ENCODE results near the gene PTH2R. TPM values are rescaled to one million over a fixed set of nuclear protein-coding genes. Genes with fewer than 3 reads are reported as not detected.
"Not testable (repeated sequence)": the region's sequence is repeated elsewhere in the genome, so short reads cannot be mapped to it uniquely, and the experiment has no call there.

The PTH2R gene
- polyA plus RNA-seq, 3 donors from 2014 or later: 0.07 TPM; not detected in 2

DNA sequence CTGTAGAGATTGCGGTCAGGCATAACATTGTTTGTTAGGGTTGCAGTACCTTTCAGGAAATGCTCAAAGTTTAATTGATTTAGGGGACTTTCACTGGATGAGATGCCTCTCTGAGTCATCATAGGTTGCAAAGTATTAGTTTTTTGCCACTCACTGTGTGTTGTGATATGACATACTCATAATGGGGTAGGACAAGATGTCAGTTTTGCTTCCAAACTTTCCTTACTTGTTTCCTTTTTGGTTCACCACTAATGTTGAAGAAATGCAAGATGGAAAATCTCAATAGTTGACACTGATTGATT is 35.0 kb upstream of the PTH2R start:
- H3K4me3 Mint-ChIP-seq: no peak overlapping the region
- no peaks in the 10 kb centered on the region for H3K27me3 Mint-ChIP-seq (ENCODE audit: low read depth in 3 of 3)
- no peaks in the 10 kb centered on the region for H3K9me3 Mint-ChIP-seq
- H3K27ac Mint-ChIP-seq: no peak overlapping the region
- DNase-seq: no peak
- H3K36me3 Mint-ChIP-seq: no peaks in the 10 kb centered on the region
- no peaks in the 10 kb centered on the region for H3K4me1 Mint-ChIP-seq

DNA sequence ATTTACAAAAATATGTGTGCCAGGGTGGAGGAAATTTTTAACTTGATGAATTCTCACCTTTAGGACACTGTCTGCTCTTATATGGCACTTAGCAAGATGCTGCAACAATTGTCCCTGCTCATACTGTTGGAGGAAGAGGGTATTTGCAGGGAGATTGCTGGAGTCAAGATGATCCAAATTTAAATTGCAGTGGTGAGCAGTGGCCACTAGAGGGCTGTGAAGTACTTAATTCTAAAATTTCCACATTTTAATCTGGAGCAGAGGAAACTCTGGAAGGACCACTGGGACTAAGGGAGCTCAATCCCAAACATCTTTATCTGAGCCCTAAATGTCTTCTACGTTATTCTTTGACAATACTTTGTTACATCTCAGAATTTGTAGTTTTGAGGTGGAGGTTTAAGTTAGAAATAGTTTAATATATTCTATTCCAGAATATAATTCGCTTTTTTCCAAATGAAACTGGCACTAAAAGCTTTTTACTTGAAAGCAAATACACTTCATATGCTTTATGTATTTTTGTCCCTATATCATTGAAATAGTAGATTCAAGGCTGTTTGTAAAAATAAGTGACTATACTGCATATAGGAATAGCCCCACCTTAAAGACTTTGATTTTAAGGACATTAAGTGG is 33.0 kb upstream of the PTH2R start:
- H3K4me1 Mint-ChIP-seq: no peaks in the 10 kb centered on the region
- no peaks in the 10 kb centered on the region for H3K36me3 Mint-ChIP-seq

DNA sequence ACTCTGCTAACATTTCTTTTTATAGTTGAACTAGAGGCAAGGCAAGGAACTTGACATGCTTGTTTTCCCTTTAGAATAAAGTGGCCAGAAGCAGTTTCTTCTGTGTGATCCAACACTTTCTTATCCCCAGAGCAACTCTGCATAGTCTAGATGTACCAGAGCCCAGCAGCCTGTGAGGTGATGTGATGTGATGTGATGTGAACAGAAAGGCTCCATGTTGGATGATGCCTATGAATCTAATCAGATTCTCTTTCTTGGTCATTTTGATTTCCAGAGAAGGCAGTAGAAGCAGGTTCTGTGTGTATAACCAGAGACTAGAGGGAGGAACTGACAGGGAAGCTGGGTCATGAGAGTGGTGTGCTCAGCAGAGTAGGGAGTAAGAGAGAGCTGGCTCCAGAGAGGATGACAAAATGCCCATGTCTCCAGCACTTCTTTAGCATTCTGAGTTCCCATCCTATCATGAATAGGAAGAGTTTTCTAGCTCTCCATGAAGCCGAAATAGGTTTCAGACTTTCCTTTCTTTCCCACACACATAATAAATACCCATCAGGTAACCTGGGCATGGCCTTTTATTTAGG is 31.0 kb upstream of the PTH2R start:
- H3K27me3 Mint-ChIP-seq (ENCODE audit: low read depth in 3 of 3): peaks cover 0 to 2% (median 0%) of the 10 kb centered on the region in 3 donors
- no peak overlapping the region for H3K4me3 Mint-ChIP-seq
- no peaks in the 10 kb centered on the region for H3K36me3 Mint-ChIP-seq
- no peak overlapping the region for H3K27ac Mint-ChIP-seq
- H3K9me3 Mint-ChIP-seq: no peaks in the 10 kb centered on the region
- H3K4me1 Mint-ChIP-seq: no peaks in the 10 kb centered on the region
- no peak for DNase-seq

More for the DNA sequence above, 33.0 kb upstream of the PTH2R start:
- peak in 1 of 3 donors; percentile 2 for DNase-seq
- H3K27ac Mint-ChIP-seq: no peak overlapping the region
- no peaks in the 10 kb centered on the region for H3K9me3 Mint-ChIP-seq
- H3K4me3 Mint-ChIP-seq: no peak overlapping the region
- no peaks in the 10 kb centered on the region for H3K27me3 Mint-ChIP-seq (ENCODE audit: low read depth in 3 of 3)

DNA sequence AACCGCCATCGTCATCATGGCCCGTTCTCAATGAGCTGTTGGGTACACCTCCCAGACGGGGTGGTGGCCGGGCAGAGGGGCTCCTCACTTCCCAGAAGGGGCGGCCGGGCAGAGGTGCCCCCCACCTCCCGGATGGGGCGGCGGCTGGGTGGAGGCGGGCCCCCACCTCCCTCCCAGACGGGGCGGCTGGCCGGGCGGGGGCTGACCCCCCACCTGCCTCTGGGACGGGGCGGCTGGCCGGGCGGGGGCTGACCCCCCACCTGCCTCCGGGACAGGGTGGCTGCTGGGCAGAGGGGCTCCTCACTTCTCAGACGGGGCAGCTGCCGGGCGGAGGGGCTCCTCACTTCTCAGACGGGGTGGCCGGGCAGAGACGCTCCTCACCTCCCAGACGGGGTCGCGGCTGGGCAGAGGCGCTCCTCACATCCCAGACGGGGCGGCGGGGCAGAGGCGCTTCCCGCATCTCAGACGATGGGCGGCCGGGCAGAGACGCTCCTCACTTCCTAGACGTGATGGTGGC is 29.2 kb upstream of the PTH2R start:
- H3K9me3 Mint-ChIP-seq; H3K4me3 Mint-ChIP-seq; DNase-seq; H3K27me3 Mint-ChIP-seq (ENCODE audit: low read depth in 3 of 3); H3K27ac Mint-ChIP-seq; H3K36me3 Mint-ChIP-seq; H3K4me1 Mint-ChIP-seq: not testable (repeated sequence)

DNA sequence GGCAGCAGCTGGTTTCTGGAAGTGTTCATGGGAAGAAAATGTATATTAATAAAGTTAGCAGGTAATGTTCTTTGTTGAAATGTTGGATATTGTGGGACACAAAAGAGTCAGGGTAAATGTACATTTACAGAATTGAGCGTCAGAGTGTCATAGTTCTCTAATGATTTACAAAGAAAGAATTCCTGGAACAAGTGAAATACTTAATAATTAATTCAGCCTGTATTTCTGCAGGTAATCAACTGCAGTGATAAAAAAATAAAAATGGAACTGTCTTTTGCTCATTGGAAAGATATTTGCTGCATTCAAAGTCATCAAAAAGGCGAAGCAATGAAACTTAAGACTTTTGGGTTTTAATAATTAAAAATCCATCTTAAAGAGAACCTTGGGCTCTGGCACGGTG is 27.4 kb upstream of the PTH2R start:
- DNase-seq: no peak
- peaks cover 0 to 8% (median 0%) of the 10 kb centered on the region in 3 donors for H3K27me3 Mint-ChIP-seq (ENCODE audit: low read depth in 3 of 3)
- H3K36me3 Mint-ChIP-seq: no peaks in the 10 kb centered on the region
- no peaks in the 10 kb centered on the region for H3K9me3 Mint-ChIP-seq
- H3K27ac Mint-ChIP-seq: no peak overlapping the region
- no peaks in the 10 kb centered on the region for H3K4me1 Mint-ChIP-seq
- H3K4me3 Mint-ChIP-seq: no peak overlapping the region

DNA sequence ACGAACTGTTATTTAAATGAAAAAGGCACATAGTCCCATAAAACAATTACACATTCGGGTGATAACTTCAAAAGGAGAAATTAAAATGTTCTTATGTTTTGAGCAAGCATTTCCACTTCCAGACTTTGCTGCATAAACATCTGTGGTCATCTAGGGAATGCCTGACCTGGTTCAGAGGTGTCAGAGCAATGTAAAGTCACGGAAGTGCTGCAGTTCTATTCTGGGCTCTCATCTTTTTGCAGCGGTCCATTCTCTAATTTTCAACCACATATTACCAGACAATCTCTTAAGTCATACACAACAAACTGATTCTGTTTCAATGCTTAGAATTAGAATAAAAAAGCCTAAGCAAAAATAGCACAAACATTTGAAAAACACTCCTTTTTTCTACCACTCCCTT is 22.0 kb upstream of the PTH2R start:
- DNase-seq: no peak
- no peak overlapping the region for H3K27ac Mint-ChIP-seq
- H3K4me3 Mint-ChIP-seq: no peak overlapping the region
- H3K4me1 Mint-ChIP-seq: no peaks in the 10 kb centered on the region
- no peaks in the 10 kb centered on the region for H3K9me3 Mint-ChIP-seq
- no peaks in the 10 kb centered on the region for H3K36me3 Mint-ChIP-seq
- H3K27me3 Mint-ChIP-seq (ENCODE audit: low read depth in 3 of 3): peaks cover 0 to 11% (median 0%) of the 10 kb centered on the region in 3 donors

DNA sequence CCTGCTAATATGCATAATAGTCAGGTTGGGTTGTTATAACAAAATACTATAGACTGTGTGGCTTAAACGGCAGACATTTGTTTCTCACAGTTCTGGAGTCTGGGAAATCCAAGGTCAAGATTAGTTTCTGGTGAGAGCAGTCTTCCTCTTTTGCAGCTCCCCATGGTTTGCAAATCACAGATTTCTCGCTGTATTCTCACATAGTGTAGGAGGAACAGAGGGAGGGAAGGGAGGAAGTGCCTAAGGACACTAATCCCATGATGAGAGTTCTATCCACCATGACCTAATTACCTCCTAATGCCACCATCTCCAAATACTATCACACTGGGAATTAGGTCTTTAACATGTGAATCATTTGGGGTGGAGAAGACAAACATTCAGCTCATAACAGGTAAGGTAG is 20.1 kb upstream of the PTH2R start:
- H3K4me3 Mint-ChIP-seq: no peak overlapping the region
- no peak overlapping the region for H3K27ac Mint-ChIP-seq
- no peaks in the 10 kb centered on the region for H3K36me3 Mint-ChIP-seq
- H3K27me3 Mint-ChIP-seq (ENCODE audit: low read depth in 3 of 3): peaks cover 0 to 11% (median 0%) of the 10 kb centered on the region in 3 donors
- H3K9me3 Mint-ChIP-seq: no peaks in the 10 kb centered on the region
- DNase-seq: no peak
- H3K4me1 Mint-ChIP-seq: no peaks in the 10 kb centered on the region

DNA sequence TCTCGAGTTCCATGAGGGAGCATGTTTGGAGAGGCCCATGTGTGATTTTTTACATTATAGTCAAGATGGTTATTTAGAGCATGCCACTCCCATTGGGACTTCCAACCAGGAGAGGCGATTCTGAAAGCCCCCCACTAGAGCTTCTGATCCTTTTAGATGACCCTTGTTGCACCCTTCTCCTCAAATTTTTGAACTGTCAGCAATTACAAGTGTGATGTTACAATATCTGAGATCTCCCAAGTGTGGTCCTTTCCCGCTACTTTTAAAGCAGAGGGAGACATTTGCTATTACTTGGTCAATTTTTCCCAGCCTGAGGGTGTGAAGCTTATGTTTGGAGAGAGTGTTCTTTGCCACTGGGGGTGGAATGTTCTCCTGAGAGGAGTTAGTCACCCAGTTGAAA is 16.7 kb upstream of the PTH2R start:
- H3K4me3 Mint-ChIP-seq: no peak overlapping the region

DNA sequence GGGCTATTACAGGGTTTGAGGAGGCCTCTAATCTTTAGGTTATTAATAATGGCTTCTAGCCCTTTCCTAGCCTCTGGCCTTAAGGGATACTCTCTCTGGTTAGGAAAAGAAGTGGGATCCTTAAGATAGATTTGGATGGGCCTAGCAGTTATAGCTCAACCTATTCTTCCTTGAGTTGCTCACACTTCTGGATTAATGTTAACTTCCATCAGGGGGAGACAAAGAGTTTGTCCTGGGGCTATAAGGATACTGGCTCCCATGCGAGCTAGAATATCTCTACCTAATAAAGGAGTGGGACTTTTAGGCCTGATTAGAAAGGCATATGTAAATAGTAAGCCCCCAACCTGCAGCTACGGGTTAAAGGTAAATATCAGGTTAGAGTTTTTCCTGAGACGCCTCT is 14.3 kb upstream of the PTH2R start:
- peaks cover 0 to 3% of the 10 kb centered on the region in 2 donors for H3K4me1 Mint-ChIP-seq
- H3K27ac Mint-ChIP-seq: no peak overlapping the region
- H3K4me3 Mint-ChIP-seq: no peak overlapping the region
- H3K27me3 Mint-ChIP-seq (ENCODE audit: low read depth in 3 of 3): peaks cover 0 to 6% (median 2%) of the 10 kb centered on the region in 3 donors
- H3K9me3 Mint-ChIP-seq: peaks cover 7 to 25% (median 18%) of the 10 kb centered on the region in 6 donors
- DNase-seq: no peak
- H3K36me3 Mint-ChIP-seq: peaks cover 0 to 3% (median 0%) of the 10 kb centered on the region in 3 donors

More for the DNA sequence above, 16.7 kb upstream of the PTH2R start:
- Mint-ChIP-seq H3K4me1 (no peaks in the 10 kb centered on the region), H3K27ac (no peak overlapping the region), H3K9me3 (peaks cover 5 to 18% (median 12%) of the 10 kb centered on the region in 6 donors), H3K27me3 (ENCODE audit: low read depth in 3 of 3) (peaks cover 0 to 5% (median 0%) of the 10 kb centered on the region in 3 donors), H3K36me3 (no peaks in the 10 kb centered on the region)
- no peak for DNase-seq

DNA sequence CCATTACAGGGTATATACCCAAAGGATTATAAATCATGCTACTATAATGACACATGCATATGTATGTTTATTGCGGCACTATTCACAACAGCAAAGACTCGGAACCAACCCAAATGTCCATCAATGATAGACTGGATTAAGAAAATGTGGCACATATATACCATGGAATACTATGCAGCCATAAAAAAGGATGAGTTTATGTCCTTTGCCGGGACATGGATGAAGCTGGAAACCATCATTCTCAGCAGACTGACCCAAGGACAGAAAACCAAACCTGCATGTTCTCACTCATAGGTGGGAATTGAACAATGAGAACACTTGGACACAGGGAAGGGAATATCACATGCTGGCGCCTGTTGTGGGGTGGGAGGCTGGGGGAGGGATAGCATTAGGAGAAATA is 9.8 kb upstream of the PTH2R start:
- not testable (repeated sequence) for H3K36me3 Mint-ChIP-seq, DNase-seq, H3K4me3 Mint-ChIP-seq, H3K27ac Mint-ChIP-seq, H3K4me1 Mint-ChIP-seq
- Mint-ChIP-seq H3K9me3 (peaks cover 9 to 25% (median 18%) of the 10 kb centered on the region in 6 donors), H3K27me3 (ENCODE audit: low read depth in 3 of 3) (peaks cover 0 to 15% (median 2%) of the 10 kb centered on the region in 3 donors)

DNA sequence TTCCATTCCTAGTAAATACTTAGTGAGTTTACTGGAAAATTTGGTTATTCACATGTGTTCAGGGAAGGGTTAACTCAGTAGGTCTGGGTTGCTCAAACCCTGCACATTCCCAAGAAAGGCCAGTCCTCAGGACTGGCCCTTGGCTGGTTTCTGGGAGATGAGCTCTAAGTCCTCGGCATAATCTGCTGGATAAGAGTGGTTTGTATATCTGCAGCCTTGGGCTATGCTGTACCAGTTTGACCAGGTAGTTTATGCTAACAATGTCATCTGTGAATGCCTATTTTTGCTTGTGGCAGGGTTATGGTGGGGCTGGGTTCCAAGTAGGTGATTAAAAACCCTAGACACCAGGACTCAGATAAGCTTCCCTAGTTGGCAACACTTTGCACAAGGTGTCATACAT is 7.4 kb upstream of the PTH2R start:
- Mint-ChIP-seq H3K4me1 (peaks cover 0 to 3% of the 10 kb centered on the region in 2 donors), H3K4me3 (no peak overlapping the region), H3K27me3 (ENCODE audit: low read depth in 3 of 3) (peaks cover 2 to 19% (median 4%) of the 10 kb centered on the region in 3 donors), H3K36me3 (peaks cover 0 to 3% (median 0%) of the 10 kb centered on the region in 3 donors), H3K9me3 (peaks cover 4 to 13% (median 11%) of the 10 kb centered on the region in 6 donors), H3K27ac (no peak overlapping the region)
- DNase-seq: no peak

DNA sequence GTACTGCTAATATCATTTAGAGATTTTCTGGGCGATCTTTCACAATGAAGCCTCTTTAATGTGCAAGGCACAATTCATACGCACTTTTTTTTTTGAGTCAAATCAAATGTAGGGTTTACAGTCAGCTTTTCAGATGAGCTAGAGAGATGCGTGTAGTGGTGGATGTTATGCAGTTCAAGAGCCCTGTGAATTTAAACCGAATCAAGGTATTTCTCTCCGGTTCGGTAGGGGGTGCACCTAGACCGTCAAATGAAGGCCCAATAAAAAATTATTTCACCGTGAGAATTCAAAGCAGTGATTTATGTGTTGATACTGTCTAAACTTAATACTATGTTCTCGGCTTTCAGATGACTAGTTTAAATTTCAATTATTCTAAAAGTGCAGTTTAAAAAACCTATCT is 1.1 kb downstream of the PTH2R start:
- no peak for DNase-seq
- H3K4me1 Mint-ChIP-seq: peaks cover 0 to 2% of the 10 kb centered on the region in 2 donors
- no peak overlapping the region for H3K27ac Mint-ChIP-seq
- H3K4me3 Mint-ChIP-seq: no peak overlapping the region
- no peaks in the 10 kb centered on the region for H3K9me3 Mint-ChIP-seq
- peaks cover 7 to 18% (median 18%) of the 10 kb centered on the region in 3 donors for H3K27me3 Mint-ChIP-seq (ENCODE audit: low read depth in 3 of 3)
- H3K36me3 Mint-ChIP-seq: no peaks in the 10 kb centered on the region

DNA sequence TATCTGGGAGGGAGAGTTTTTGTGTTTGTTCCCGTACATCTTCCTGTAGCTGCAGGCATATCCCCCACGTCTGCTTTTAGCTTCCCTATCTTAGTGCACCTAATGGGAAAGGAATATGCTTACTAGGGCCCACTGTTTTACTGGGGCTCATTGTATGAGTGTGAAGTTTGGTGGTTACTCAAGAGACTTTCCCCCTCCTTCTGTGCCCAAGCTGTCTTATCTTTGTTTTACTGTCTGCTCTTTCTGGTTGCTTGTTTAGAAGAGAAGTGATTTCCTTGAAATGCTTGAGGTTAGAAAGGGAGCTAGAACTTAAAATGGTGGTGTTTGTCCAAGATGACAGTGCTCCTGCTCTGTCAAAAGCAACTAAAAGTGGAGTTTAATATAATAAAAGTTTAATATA is 7.3 kb downstream of the PTH2R start:
- H3K27ac Mint-ChIP-seq: no peak overlapping the region
- H3K27me3 Mint-ChIP-seq (ENCODE audit: low read depth in 3 of 3): peaks cover 0 to 3% (median 2%) of the 10 kb centered on the region in 3 donors
- H3K9me3 Mint-ChIP-seq: peaks cover 0 to 4% (median 0%) of the 10 kb centered on the region in 6 donors
- H3K36me3 Mint-ChIP-seq: no peaks in the 10 kb centered on the region
- no peaks in the 10 kb centered on the region for H3K4me1 Mint-ChIP-seq
- DNase-seq: no peak
- no peak overlapping the region for H3K4me3 Mint-ChIP-seq

DNA sequence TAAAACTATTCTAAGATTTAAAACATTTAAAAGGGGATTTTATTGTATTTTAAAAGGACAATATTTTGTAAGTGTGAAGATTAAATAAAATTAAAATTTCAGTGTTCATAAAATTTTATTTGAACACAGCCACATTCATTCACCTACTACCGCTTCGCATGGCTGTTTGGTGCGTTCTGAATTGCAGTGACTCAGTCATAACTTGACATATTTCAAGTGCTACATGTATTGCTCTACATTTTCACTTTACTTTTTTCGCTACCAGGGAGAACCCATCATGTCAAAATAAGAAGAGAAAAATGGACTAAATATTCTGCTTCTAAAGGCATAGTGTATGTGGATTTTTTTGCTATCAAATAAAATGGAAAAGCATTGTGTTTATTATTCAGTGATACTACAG is 8.7 kb downstream of the PTH2R start:
- no peaks in the 10 kb centered on the region for H3K4me1 Mint-ChIP-seq
- H3K4me3 Mint-ChIP-seq: no peak overlapping the region
- no peak overlapping the region for H3K27ac Mint-ChIP-seq
- DNase-seq: no peak
- peaks cover 0 to 5% (median 0%) of the 10 kb centered on the region in 6 donors for H3K9me3 Mint-ChIP-seq
- no peaks in the 10 kb centered on the region for H3K27me3 Mint-ChIP-seq (ENCODE audit: low read depth in 3 of 3)
- no peaks in the 10 kb centered on the region for H3K36me3 Mint-ChIP-seq

DNA sequence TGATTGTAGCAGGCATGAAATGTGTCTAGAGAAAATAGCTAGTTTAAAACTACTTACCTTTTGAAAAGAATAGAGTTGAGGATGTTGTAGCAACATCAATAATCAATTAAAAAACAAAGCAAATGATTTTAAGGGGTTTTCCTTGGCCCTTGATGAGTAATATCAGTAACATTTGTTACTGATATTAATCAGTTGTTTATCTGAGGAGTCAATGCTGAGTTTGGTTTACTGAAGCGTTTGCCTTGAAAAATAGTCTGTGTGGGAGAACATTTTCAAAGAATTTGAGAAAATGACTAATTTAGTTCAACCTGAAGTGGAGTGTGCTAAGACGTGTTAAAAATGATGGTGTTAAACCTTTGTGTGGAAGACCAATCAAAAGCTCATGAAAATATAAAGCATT is 9.3 kb downstream of the PTH2R start:
- H3K27ac Mint-ChIP-seq: no peak overlapping the region
- H3K9me3 Mint-ChIP-seq: peaks cover 0 to 5% (median 0%) of the 10 kb centered on the region in 6 donors
- no peak overlapping the region for H3K4me3 Mint-ChIP-seq
- no peak for DNase-seq
- no peaks in the 10 kb centered on the region for H3K4me1 Mint-ChIP-seq
- no peaks in the 10 kb centered on the region for H3K27me3 Mint-ChIP-seq (ENCODE audit: low read depth in 3 of 3)
- H3K36me3 Mint-ChIP-seq: no peaks in the 10 kb centered on the region

Data from immature natural killer cell (primary cell).